Astrocyte (in vitro differentiated cells and primary cell): Measurements from ENCODE around the gene SERPINE2. TPM values are rescaled to one million over a fixed set of nuclear protein-coding genes. Genes with fewer than 3 reads are reported as not detected.

Experiments used
- DNase-seq: peaks from one replicate; pipeline ENCODE4 v3.0.0-alpha.2; 2010; ENCODE audit warnings: low read depth
- FAIRE-seq: peaks from 2 replicates; lab custom pipeline; 2011; peaks lifted over from hg19 to GRCh38; lab: Jason Lieb, UNC
- H2AFZ ChIP-seq: 2 replicates; pipeline ENCODE4 v1.6.0; 2012; ENCODE audit warnings: low read depth, low read length, inconsistent platforms
- H3K27ac ChIP-seq: 2 replicates; pipeline ENCODE4 v1.5.1; 2011; ENCODE audit warnings: low read depth, low read length, inconsistent platforms
- H3K27me3 ChIP-seq: 2 replicates; pipeline ENCODE4 v1.6.0; 2011; ENCODE audit warnings: low read length, inconsistent platforms; ENCODE audit not compliant: insufficient read depth
- H3K36me3 ChIP-seq: 2 replicates; pipeline ENCODE4 v1.5.1; 2011; ENCODE audit warnings: low read length, inconsistent platforms; ENCODE audit not compliant: insufficient read depth
- H3K4me1 ChIP-seq: 2 replicates; pipeline ENCODE4 v1.5.1; 2011; ENCODE audit warnings: low read length, inconsistent platforms; ENCODE audit not compliant: insufficient read depth
- H3K4me2 ChIP-seq: 2 replicates; pipeline ENCODE4 v1.6.0; 2012; ENCODE audit warnings: low read length, inconsistent platforms
- H3K4me3 ChIP-seq: 2 replicates; pipeline ENCODE4 v1.5.1; 2011; ENCODE audit warnings: low read depth, mild to moderate bottlenecking, low read length, inconsistent platforms; ENCODE audit not compliant: insufficient read depth
- H3K79me2 ChIP-seq: 2 replicates; pipeline ENCODE4 v1.6.0; 2012; ENCODE audit warnings: mild to moderate bottlenecking, low read length, inconsistent platforms; ENCODE audit not compliant: insufficient read depth
- H3K9ac ChIP-seq: 2 replicates; pipeline ENCODE4 v1.6.0; 2012; ENCODE audit warnings: mild to moderate bottlenecking, low read length, inconsistent platforms
- H3K9me3 ChIP-seq: 2 replicates; pipeline ENCODE4 v1.5.1; 2012; ENCODE audit warnings: low read depth, mild to moderate bottlenecking, low read length, inconsistent platforms; ENCODE audit not compliant: insufficient read depth
- H4K20me1 ChIP-seq: 2 replicates; pipeline ENCODE4 v1.6.0; 2012; ENCODE audit warnings: low read length, inconsistent platforms; ENCODE audit not compliant: insufficient read depth
- H3K27ac Mint-ChIP-seq: one replicate; pipeline ENCODE4 v1.8.0; 2021; ENCODE audit warnings: mild to moderate bottlenecking, mixed read lengths; ENCODE audit not compliant: unreplicated experiment
- H3K27me3 Mint-ChIP-seq: one replicate; pipeline ENCODE4 v1.8.0; 2021; ENCODE audit warnings: low read depth, mixed read lengths; ENCODE audit not compliant: unreplicated experiment
- H3K36me3 Mint-ChIP-seq: one replicate; pipeline ENCODE4 v1.8.0; 2021; ENCODE audit warnings: low read depth, mixed read lengths; ENCODE audit not compliant: unreplicated experiment
- H3K4me1 Mint-ChIP-seq: one replicate; pipeline ENCODE4 v1.8.0; 2021; ENCODE audit warnings: low read depth, mixed read lengths; ENCODE audit not compliant: unreplicated experiment
- H3K4me3 Mint-ChIP-seq: one replicate; pipeline ENCODE4 v1.8.0; 2021; ENCODE audit warnings: mild to moderate bottlenecking, moderate library complexity, mixed read lengths; ENCODE audit not compliant: unreplicated experiment
- H3K9me3 Mint-ChIP-seq: one replicate; pipeline ENCODE4 v1.8.0; 2021; ENCODE audit warnings: mild to moderate bottlenecking, mixed read lengths; ENCODE audit not compliant: unreplicated experiment
- EZH2 ChIP-seq: IDR thresholded peaks from 2 replicates; pipeline ENCODE4 v1.6.1; 2012; ENCODE audit warnings: mild to moderate bottlenecking, low read length, inconsistent platforms; ENCODE audit not compliant: insufficient read depth
- total RNA-seq: library from RNA; stranded (reverse); gene quantifications from 2 replicates; pipeline ENCODE4 v1.2.1, GENCODE V29; 2021
- TF ChIP-seq, protein P1 (sequence below): IDR thresholded peaks from 2 replicates; pipeline ENCODE4 v1.5.1; 2011; ENCODE audit warnings: low read depth, mild to moderate bottlenecking, inconsistent platforms, low read length, moderate library complexity; ENCODE audit not compliant: insufficient read depth

SERPINE2 gene
- total RNA-seq, 1 donor from 2014 or later = 375 TPM

GRCh38 chr2:223952280-223952968, 86.7 kb downstream of the SERPINE2 start:
- Histone ChIP-seq H4K20me1 (no peaks in the 10 kb centered on the region), H3K27me3 (no peaks in the 10 kb centered on the region), H2AFZ (no peak overlapping the region), H3K4me3 (no peak overlapping the region), H3K27ac (no peak overlapping the region), H3K9ac (no peak overlapping the region), H3K36me3 (no peaks in the 10 kb centered on the region), H3K4me2 (no peak overlapping the region), H3K9me3 (no peaks in the 10 kb centered on the region), H3K4me1 (peaks cover 10% of the 10 kb centered on the region), H3K79me2 (peaks cover 2% of the 10 kb centered on the region)
- DNase-seq = no peak
- Mint-ChIP-seq H3K36me3 (no peaks in the 10 kb centered on the region), H3K4me1 (peaks cover 14% of the 10 kb centered on the region), H3K27me3 (no peaks in the 10 kb centered on the region), H3K4me3 (no peak overlapping the region), H3K27ac (no peak overlapping the region), H3K9me3 (no peaks in the 10 kb centered on the region)
- TF ChIP-seq, protein P1, sequence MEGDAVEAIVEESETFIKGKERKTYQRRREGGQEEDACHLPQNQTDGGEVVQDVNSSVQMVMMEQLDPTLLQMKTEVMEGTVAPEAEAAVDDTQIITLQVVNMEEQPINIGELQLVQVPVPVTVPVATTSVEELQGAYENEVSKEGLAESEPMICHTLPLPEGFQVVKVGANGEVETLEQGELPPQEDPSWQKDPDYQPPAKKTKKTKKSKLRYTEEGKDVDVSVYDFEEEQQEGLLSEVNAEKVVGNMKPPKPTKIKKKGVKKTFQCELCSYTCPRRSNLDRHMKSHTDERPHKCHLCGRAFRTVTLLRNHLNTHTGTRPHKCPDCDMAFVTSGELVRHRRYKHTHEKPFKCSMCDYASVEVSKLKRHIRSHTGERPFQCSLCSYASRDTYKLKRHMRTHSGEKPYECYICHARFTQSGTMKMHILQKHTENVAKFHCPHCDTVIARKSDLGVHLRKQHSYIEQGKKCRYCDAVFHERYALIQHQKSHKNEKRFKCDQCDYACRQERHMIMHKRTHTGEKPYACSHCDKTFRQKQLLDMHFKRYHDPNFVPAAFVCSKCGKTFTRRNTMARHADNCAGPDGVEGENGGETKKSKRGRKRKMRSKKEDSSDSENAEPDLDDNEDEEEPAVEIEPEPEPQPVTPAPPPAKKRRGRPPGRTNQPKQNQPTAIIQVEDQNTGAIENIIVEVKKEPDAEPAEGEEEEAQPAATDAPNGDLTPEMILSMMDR = no peak
- TF ChIP-seq EZH2 = no peak
- FAIRE-seq = no peak

GRCh38 chr2:223950448-223951347, 88.4 kb downstream of the SERPINE2 start:
- H3K4me3 Mint-ChIP-seq = no peak overlapping the region
- H3K27ac Mint-ChIP-seq = peak overlapping the region; percentile 77
- H2AFZ ChIP-seq = no peak overlapping the region

More at GRCh38 chr2:223950448-223951347, 88.4 kb downstream of the SERPINE2 start:
- H3K36me3 Mint-ChIP-seq = no peaks in the 10 kb centered on the region
- Histone ChIP-seq H3K4me3 (no peak overlapping the region), H3K4me1 (peaks cover 6% of the 10 kb centered on the region), H3K79me2 (peaks cover under 1% of the 10 kb centered on the region), H3K36me3 (no peaks in the 10 kb centered on the region), H3K27ac (no peak overlapping the region), H3K4me2 (no peak overlapping the region), H3K27me3 (no peaks in the 10 kb centered on the region), H4K20me1 (no peaks in the 10 kb centered on the region), H3K9ac (no peak overlapping the region), H3K9me3 (no peaks in the 10 kb centered on the region)
- no peaks in the 10 kb centered on the region for H3K9me3 Mint-ChIP-seq
- TF ChIP-seq, protein P1 = no peak
- TF ChIP-seq EZH2 = no peak
- FAIRE-seq (no peak), DNase-seq (no peak)
- no peaks in the 10 kb centered on the region for H3K27me3 Mint-ChIP-seq
- peaks cover 10% of the 10 kb centered on the region for H3K4me1 Mint-ChIP-seq
